Epithelial cell of esophagus (primary cell): Measurements from ENCODE around the gene IFNL4.

Experiments used
- DNase-seq: peaks from one replicate; pipeline ENCODE4 v3.0.0; 2010; ENCODE audit warnings: low read depth
- H3K4me3 ChIP-seq: 2 replicates; pipeline ENCODE4 v1.5.1; 2011; ENCODE audit warnings: mild to moderate bottlenecking, low read length, control low read depth
- TF ChIP-seq, protein P1 (sequence below): IDR thresholded peaks from 2 replicates; pipeline ENCODE4 v1.5.1; 2011; ENCODE audit warnings: low read depth, mild to moderate bottlenecking, low read length, control low read depth, inconsistent platforms; ENCODE audit not compliant: insufficient read depth; ENCODE audit errors: missing control alignments

The IFNL4 gene

DNA sequence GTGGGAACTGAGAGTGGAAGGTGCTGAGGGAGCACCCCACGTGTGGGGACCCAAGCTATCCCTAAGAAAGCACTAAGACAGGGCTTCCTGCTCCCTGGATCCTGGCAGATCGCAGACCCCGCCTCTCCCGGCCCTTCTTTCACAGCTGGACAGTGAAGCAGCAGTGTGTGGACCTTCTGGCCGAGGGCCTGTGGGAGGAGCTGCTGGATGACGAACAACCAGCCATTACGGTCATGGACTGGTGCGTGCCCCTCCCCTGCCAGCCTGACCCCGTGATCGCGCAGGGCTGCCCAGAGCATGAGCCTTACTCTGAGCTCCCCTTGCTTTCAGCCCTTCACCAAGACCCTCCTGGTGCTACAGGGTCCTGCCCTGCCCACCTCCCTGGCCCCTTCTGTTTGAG lies 49.6 kb downstream of the IFNL4 start:
- H3K4me3 ChIP-seq = no peak overlapping the region
- TF ChIP-seq, protein P1, sequence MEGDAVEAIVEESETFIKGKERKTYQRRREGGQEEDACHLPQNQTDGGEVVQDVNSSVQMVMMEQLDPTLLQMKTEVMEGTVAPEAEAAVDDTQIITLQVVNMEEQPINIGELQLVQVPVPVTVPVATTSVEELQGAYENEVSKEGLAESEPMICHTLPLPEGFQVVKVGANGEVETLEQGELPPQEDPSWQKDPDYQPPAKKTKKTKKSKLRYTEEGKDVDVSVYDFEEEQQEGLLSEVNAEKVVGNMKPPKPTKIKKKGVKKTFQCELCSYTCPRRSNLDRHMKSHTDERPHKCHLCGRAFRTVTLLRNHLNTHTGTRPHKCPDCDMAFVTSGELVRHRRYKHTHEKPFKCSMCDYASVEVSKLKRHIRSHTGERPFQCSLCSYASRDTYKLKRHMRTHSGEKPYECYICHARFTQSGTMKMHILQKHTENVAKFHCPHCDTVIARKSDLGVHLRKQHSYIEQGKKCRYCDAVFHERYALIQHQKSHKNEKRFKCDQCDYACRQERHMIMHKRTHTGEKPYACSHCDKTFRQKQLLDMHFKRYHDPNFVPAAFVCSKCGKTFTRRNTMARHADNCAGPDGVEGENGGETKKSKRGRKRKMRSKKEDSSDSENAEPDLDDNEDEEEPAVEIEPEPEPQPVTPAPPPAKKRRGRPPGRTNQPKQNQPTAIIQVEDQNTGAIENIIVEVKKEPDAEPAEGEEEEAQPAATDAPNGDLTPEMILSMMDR = no peak
- DNase-seq = no peak

DNA sequence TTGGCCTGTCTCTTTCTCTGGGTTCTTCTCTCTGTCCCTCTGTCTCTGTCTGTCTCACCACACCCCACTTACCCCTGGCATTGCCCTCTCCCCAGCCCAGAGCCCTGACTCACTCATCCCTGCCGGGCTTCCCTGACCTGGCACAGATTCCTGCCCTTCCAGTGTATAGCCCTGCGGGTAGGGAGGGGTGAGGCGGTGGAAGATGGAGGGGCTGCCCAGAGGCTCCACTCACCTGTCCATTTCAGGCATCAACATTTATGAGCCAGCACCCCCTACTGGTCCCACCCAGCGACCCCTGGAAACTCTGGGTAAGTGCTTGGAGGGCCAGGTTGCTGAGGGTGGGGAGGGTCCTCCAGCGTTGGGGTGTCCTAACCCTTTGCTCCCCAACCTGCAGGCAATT lies 50.8 kb downstream of the IFNL4 start:
- TF ChIP-seq, protein P1 = no peak
- H3K4me3 ChIP-seq = peak overlapping the region; percentile 15
- peak; percentile 38 for DNase-seq

DNA sequence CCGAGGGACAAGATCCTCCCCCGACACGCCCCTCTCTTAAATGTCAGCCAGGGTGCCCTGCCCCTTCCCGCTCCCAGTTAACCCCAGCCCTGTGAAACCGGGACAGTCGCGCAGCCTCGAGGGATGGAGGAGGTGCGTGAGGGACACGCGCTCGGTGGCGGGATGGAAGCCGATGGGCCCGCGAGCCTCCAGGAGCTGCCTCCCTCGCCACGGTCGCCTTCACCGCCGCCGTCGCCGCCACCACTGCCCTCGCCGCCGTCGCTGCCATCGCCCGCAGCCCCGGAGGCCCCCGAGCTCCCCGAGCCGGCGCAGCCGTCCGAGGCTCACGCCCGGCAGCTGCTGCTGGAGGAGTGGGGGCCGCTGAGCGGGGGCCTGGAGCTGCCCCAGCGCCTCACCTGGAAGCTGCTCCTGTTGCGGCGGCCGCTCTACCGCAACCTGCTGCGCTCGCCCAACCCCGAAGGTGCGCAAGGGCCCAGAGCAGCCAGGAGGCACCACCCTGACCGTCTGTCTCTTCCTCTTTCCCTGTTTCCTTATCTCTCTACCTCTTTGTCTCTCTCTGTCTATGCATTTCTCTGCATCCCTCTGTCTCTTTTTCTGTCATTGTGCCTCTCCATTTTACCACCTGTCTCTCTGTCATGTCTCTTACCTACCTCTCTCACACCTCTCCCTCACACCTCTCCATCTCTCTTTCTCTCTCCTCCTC lies 51.6 kb downstream of the IFNL4 start, which contains the start of gene NCCRP1:
TSS of gene NCCRP1 (plus strand) at position 105 of the 703 bp plus-strand sequence. CDS start at position 124, 19 bp downstream.
- H3K4me3 ChIP-seq = peak within 1 kb of the TSS; percentile 30
- TF ChIP-seq, protein P1 = no peak
- DNase-seq = no peak

DNA sequence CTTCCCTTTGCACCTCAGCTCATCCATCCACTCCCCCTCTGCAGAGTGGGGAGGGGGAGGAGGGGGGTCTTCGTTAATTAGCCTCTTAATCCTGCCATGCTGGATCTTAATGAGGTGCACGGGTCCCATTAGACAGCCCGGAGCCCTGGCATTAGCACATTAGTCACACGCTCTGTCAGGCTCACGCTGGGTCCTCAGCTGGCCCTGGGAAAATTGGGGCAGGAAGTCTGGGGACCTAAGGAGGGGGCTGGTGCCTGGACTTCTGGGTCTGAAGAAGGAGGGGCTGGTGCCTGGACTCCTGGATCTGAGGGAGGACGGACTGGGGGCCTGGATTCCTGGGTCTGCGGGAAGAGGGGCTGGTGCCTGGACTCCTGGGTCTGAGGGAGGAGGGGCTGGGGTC lies 52.3 kb downstream of the IFNL4 start:
- no peak for DNase-seq
- no peak overlapping the region for H3K4me3 ChIP-seq
- TF ChIP-seq, protein P1 = no peak
